ENCODE measurements around the gene INPP5F.

INPP5F gene, protein sequence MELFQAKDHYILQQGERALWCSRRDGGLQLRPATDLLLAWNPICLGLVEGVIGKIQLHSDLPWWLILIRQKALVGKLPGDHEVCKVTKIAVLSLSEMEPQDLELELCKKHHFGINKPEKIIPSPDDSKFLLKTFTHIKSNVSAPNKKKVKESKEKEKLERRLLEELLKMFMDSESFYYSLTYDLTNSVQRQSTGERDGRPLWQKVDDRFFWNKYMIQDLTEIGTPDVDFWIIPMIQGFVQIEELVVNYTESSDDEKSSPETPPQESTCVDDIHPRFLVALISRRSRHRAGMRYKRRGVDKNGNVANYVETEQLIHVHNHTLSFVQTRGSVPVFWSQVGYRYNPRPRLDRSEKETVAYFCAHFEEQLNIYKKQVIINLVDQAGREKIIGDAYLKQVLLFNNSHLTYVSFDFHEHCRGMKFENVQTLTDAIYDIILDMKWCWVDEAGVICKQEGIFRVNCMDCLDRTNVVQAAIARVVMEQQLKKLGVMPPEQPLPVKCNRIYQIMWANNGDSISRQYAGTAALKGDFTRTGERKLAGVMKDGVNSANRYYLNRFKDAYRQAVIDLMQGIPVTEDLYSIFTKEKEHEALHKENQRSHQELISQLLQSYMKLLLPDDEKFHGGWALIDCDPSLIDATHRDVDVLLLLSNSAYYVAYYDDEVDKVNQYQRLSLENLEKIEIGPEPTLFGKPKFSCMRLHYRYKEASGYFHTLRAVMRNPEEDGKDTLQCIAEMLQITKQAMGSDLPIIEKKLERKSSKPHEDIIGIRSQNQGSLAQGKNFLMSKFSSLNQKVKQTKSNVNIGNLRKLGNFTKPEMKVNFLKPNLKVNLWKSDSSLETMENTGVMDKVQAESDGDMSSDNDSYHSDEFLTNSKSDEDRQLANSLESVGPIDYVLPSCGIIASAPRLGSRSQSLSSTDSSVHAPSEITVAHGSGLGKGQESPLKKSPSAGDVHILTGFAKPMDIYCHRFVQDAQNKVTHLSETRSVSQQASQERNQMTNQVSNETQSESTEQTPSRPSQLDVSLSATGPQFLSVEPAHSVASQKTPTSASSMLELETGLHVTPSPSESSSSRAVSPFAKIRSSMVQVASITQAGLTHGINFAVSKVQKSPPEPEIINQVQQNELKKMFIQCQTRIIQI

DNA sequence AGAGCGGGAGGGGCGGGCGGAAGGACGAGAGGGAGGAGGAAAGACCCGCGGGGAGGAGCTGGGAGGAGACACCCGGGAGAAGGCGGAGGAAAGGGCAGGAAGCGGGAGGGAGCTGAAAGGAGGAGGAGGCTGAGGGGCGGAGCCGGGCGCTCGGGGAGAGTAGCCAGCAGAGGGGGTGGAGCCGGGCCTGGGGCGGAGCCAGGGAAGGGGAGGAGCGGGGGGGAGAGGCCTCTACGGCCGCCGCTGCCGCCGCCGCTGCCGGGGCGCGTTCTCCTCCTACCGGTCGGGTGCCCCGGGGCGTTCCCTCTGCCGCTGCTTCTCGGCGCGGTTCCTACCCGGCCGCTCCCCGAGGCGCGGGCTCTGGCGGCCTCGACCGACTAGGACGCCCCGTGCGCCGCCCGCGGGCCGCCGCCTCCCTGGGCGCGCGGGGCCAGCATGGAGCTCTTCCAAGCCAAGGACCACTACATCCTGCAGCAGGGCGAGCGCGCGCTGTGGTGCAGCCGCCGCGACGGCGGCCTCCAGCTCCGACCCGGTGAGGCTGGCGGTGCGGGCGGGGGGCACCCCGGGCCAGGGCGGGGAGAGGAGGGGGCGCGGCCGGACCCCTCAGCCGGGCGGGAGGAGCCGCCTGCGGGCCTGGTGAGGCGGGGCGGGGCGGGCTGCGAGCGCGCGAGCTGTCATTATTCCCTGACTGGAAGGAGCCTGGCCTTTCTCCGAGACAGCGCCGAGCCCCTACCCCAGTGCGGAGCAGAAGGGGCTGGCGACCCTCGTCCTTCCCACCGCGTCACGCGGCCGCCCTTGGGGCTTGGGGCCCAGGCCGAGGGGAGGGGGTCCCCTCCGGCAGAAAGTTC is at the start of gene INPP5F:
Gene INPP5F, plus strand, starts transcription at position 223 of the 848 bp plus-strand sequence. Its CDS starts 213 bp downstream, at position 436.
- DNase-seq (ENCODE audit: low read depth in 2 of 2, low spot score in 1 of 2), result peak; percentile 99

DNA sequence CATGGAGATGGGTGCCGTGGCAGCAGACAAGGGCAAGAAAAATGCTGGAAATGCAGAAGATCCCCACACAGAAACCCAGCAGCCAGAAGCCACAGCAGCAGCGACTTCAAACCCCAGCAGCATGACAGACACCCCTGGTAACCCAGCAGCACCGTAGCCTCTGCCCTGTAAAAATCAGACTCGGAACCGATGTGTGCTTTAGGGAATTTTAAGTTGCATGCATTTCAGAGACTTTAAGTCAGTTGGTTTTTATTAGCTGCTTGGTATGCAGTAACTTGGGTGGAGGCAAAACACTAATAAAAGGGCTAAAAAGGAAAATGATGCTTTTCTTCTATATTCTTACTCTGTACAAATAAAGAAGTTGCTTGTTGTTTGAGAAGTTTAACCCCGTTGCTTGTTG is 48.7 kb upstream of the INPP5F start:
- no peak for DNase-seq (ENCODE audit: low read depth in 2 of 2, low spot score in 1 of 2)

DNA sequence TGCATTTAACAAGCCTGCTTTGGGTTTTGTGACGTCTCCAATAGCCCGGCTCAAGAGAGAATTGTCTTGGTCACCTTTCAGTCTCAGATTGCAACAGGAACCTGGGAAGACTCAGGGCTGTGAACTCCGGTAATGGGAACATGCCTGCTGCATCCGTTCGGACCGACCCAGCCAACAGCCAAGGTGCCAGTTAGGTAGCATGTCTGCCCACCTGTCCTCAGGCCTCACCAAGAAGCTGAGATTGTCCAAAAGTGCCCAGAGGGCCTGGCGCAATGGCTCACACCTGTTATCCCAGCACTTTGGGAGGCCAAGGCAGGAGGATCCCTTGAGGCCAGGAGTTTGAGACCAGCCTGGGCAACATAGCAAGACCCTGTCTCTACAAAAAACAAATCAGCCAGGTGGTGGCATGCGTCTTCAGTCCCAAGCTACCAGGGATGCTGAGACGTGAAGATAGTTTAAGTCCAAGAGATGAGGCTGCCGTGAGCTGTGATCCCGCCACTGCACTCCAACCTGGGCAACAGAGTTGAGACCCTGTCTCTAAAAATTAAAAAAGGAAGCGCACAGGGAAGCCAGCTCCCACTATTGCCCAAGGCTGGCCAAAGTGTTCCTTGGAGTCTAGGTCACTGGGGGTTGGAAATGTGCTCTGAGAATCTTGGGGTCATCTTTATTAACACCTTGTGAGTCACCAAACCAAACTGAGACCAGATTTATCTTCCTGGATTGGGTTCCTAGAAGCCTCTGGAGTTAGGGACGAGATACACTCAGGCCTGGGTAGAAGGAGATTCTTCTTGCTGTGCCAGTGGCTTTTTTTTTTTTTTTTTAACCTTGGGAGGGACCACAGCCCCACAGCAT is 47.7 kb upstream of the INPP5F start:
- DNase-seq (ENCODE audit: low read depth in 2 of 2, low spot score in 1 of 2), result no peak

DNA sequence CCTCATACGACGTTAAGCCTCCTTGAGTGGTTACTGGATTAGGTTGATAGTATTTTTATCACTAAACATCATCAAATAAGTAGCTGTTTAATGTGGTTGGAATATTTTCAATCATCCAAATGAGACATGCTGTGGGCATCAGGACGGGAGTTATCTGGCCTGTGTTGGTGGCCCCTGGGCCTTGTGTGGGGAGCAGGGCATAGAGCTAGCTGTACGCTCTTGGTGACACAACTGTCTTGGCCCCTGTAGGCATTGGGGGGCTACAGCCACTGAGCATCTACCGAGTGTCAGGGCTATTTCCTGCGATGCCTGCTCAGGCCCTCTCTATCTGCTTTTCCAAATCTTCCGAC is 46.4 kb upstream of the INPP5F start:
- no peak for DNase-seq (ENCODE audit: low read depth in 2 of 2, low spot score in 1 of 2)

DNA sequence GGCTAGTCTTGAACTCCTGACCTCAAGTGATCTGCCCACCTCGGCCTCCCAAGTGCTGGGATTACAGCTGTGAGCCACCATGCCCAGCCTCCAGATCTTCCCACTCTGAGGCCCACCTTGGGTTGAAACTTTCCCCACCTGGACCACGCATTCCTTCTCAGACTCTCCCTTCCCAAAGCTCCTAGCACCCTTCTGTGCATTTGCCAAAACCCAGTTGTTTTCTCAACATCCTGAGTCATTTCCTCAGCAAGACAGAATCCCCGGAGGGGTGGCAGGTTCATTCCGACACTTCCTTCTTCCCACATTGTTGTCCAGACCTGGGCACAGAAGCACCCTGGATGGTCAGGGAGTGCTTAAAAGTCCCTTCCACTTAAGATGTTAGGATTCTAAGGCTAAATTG is 45.8 kb upstream of the INPP5F start:
- no peak for DNase-seq (ENCODE audit: low read depth in 2 of 2, low spot score in 1 of 2)

DNA sequence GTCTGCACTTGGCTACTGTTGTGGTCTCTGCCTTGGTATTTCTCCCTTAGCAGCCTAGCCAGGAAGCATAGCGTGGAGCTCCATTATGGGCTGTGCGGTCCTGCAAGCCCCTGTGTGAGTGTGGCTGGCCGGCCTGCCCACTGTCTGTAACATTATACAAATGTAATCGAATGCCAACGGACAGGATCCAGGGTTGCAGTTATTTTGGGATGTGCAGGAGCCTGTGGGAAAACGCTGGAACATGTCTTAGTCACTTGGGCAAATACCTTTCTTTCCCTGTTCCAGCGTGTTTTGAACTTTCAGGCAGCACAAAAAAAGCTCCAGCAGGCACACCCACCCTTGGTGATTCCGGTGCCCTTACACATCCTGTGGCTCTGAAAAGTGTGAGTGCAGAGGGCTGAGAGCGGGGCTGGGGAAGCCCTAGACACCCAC is 45.2 kb upstream of the INPP5F start:
- DNase-seq (ENCODE audit: low read depth in 2 of 2, low spot score in 1 of 2), result no peak

DNA sequence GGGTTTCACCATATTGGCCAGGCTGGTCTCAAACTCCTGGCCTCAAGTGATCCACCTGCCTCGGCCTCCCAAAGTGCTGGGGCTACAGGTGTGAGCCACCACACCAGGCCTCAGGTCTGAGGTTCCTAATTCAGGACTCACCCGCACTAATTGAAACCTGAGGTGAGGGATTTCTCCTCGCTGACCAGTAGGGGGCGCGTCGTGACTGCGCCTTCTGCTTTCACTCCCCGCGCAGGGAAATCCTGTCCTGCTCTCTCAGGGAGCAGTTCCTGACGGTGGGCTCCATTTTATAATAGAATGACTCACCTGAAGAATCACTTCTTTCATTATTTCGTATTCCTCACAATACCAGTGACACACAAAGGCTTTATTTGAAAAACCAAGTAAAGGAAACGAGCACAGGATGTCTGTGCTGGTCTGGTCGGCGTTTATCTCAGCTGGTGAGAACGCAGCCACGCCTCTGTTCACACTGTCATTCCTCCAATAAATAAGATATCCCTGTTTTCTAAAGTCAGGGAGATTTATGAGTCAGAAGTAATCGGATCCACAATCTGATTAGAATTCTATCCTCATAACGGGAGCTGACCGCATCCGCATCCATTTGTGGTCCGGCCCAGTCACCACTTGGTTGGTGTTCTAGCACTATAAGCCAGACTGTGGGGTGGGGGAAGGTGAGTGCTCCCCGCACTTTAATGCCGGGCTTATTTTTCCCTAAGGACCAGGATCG is 39.2 kb upstream of the INPP5F start:
- DNase-seq (ENCODE audit: low read depth in 2 of 2, low spot score in 1 of 2), result peak; percentile 65 to 67

DNA sequence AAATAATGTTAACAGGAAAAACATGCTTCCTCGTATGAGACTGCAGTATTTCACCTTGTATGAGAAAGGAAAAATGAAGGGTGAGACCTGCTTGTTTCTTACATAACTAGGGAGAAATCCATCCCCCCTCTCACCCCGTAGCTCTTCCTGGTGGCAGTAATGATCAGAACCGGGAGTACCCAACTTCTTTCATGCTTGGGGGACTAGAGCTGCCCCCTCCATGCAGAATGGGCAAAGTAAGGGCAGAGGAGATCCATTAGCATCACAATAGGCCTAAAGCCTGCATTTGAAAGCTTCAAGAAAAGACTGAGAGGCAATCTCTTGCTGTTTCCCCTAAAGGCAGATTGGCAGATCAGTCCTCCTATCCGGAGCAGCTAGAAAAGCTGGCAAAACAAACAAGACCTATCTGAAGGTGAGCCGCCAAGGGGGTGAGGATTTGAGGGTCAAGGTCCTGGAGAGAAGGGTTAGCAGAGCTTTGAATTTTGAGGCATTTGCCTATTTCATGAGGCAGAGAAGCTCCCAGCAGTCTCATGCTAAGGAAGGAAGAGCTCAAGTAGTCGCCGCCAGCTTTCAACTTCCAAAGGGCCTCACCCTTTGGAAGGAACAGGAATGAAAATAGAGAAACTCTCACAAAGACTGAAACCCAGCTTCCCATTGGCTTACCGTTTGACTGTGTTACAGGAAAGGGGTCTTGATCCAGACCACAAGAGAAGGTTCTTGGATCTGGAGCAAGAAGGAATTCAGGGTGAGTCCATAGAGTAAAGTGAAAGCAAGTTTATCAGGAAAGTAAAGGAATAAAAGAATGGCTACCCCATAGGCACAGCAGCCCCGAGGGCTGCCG is 38.4 kb upstream of the INPP5F start:
- DNase-seq (ENCODE audit: low read depth in 2 of 2, low spot score in 1 of 2), result no peak

DNA sequence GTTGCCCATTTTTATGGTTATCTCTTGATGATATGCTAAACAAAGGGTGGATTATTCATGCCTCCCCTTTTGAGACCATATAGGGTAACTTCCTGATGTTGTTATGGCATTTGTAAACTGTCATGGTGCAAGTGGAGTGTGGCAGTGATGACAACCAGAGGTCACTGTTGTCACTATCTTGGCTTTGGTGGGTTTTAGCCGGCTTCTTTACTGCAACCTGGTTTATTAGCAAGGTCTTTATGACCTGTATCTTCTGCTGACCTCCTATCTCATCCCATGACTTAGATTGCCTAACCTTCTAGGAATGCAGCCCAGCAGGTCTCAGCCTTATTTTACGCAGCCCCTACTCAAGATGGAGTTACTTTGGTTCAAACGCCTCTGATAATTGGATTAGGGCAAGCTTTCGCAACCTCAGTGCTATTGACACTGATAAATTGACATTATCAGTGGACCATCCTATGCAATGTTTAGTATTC is 37.8 kb upstream of the INPP5F start:
- no peak for DNase-seq (ENCODE audit: low read depth in 2 of 2, low spot score in 1 of 2)

DNA sequence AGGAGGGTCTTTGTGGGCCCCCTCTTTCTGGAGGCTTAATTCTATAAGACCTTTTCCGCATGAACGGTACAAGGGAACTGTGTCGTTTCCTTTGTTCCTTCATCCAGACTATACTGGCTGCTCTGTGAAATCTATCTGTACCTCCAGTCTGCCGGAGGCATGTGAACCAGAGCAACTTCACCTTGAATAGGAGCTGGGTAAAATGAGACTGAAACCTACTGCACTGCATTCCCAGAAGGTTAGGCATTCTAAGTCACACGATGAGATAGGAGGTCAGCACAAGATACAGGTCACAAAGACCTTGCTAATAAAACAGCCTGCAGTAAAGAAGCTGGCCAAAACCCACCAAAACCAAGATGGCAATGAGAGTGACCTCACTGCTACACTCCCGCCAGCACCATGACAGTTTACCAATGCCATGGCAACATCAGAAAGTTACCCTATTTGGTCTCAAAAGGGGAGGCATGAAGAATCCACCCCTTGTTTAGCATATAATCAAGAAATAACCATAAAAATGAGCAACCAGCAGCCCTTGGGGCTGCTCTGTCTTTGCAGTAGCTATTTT is 36.8 kb upstream of the INPP5F start:
- DNase-seq (ENCODE audit: low read depth in 2 of 2, low spot score in 1 of 2), result no peak

DNA sequence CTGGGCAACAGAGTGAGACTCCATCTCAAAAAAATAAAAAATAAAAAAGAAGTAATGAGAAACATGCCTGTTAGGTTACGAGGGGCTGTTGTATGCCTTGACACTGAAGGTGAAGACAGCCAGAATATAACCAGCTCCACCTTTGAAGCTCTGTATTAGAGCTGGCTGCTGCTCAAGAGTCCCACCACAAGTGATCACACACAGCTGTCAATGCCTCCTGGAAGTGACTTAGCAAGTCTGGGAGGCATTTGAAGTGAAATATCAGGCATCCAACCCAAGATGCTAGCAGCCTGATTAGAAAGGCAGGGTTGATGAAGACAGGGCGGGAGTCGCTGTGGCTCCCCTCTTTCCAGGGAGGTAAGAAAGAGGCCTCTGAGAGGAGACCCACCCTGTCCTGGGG is 34.1 kb upstream of the INPP5F start:
- no peak for DNase-seq (ENCODE audit: low read depth in 2 of 2, low spot score in 1 of 2)

DNA sequence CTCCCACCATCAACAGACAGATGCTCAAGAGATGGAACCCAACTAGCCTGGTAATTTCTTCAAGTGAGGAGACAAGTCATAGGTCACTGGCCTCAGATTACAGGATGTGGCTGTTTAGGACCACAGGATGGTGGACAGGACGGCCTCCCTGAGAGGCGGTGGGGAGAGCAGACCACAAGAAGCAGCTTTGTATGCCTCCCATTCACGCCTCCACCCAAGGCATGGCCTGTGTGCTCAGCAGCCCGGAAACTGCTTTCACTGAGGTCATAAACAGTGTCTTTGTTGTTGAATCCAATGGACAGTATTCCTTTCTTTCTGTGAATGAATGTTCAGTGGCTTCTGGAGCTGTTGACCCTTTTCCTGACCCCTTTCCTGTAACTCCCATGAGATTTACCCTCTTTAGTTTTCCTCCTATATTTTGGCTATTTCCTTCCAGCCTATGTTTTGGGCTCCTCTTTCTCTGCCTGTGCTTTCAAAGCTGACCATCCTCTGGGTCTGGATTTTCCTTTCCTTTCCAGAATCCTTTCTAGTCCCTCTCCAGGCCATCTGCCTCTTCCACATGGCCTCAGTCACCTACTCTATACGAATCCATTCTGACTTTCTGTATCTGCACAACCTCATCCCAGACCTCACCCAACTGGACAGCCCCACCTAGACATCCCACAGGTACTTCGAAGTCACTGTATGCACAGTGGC is 32.4 kb upstream of the INPP5F start:
- no peak for DNase-seq (ENCODE audit: low read depth in 2 of 2, low spot score in 1 of 2)

DNA sequence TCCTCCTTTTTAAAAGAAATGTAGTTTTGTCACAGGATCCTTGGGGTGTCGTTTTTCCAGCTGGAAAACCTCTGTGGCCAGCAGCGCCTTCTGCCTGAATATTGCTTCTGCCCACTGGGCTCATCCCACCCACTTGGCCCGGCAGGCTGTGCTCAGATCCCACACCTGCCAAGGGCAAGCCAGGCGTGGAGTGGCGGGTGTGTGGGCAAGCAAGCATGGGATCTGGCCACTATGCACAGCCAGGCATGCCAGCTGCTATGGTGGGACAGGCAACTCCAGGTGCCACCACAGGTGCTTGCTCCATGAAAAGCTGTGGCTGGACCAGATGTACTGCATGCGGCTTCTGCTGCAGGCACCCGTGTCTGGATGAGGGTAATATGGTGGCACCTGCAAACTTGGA is 31.2 kb upstream of the INPP5F start:
- no peak for DNase-seq (ENCODE audit: low read depth in 2 of 2, low spot score in 1 of 2)

DNA sequence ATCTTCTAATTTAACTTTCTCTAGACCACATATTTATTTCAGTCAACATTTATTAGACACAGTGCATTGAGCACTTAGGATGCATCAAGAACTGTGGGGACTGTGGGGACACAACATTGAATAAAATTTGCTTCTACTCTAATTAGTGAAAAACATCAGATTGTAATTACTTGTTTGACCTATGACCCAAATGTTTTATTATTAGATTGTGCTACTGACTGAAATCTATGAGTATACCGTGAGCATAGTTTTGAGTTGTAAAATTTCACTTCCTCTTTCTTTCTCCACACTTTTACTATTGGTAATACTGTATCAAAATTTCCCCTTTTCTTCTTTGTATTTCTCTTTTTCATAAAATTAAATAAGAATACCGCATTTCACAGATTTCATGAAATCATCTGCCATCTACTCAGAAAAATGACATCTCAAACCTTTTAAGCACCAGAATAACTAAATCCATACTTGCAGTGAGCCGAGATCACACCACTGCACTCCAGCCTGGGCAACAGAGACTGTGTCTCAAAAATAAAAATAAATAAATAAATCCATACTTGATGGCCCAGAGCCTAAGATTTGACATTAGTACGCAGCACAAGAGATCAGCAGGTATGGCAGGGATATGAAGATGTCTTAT is 25.4 kb upstream of the INPP5F start:
- no peak for DNase-seq (ENCODE audit: low read depth in 2 of 2, low spot score in 1 of 2)

DNA sequence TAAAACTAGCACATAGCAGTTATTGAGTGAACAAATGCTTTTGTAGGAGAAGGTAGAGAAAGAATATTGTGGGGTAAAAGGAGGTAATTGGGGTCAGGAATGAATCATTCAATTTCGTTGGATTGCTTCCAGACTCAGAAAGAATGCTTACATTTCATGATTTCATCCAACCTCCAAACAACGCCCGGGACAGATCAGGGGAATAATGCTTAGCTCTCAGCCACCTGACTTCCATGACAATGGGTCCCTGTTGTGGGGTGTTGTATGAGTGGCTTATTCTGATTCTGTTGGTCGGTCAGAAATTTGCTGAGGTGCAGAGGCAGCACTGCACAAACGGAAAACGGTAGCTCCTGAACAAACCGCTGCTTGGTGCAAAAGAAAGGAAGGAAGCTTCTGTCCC is 24.0 kb upstream of the INPP5F start:
- DNase-seq (ENCODE audit: low read depth in 2 of 2, low spot score in 1 of 2), result no peak

DNA sequence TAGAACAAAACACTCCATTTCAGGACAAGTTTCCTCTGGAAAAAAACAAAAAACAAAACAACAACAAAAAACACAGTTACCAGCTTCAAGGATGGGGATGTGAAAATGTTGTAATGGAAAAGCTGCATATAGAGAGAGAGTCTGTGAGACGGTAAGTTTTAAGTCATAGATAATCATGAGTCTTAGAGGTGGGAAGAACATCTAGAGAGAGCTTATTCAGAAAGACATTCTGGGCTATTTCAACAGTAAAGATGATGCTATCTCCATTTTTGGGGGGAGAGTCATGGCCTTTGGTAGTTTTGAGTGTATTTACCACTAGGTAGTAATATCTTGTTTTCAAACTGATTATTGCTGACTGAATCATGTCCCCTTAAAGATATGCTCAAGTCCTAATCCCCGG is 23.3 kb upstream of the INPP5F start:
- no peak for DNase-seq (ENCODE audit: low read depth in 2 of 2, low spot score in 1 of 2)

All from stimulated activated CD8-positive, alpha-beta memory T cell treated with anti-CD3 and anti-CD28 coated beads, Interleukin-4, amount 100 ng/mL, for 4 hours (primary cell).